ENCODE measurements around the gene GRID1. TPM values are rescaled to one million over a fixed set of nuclear protein-coding genes. Genes with fewer than 3 reads are reported as not detected.

The GRID1 gene
- total and polyA plus RNA-seq, 8 donors, result 0.31 to 8.5 (median 1.0) TPM; not detected in 1

DNA sequence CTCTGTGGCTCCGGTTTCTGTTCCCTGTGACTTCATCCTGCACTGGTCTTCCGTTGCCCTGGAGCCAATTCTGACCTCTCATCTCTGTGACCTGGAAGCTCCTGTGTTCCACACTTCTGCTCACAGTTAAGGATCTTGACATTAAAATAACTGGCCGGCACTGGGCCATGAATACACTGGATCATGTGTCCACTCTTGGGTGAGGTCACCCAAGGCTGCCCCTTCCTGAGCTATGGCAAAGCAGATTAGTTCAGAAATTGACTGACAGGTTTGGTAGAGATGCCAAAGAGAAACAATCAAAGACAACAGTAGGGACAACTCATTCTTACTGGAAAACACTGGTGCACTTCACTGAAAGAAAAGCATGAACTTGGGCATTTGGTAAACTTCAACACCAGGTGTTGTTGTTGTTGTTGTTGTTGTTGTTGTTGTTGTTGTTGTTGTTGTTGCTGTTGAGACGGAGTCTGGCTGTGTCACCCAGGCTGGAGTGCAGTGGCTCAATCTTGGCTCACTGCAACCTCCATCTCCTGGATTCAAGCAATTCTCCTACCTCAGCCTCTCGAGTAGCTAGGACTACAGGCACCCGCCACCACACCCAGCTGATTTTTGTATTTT, 36.7 kb upstream of the GRID1 start:
- WGBS, 5 donors, result 61 to 69% (median 65%) methylated on average over 5 to 6 of the region's 6 CpGs
- no peak for DNase-seq
- Histone ChIP-seq H3K27me3 (peaks cover 0 to 27% (median 3%) of the 10 kb centered on the region in 3 donors), H3K4me3 (no peak overlapping the region), H3K4me1 (peaks cover 23 to 40% (median 38%) of the 10 kb centered on the region in 4 donors), H3K36me3 (no peaks in the 10 kb centered on the region), H3K27ac (peak overlapping the region in 2 of 5 donors; percentile 35 to 91), H3K9me3 (no peaks in the 10 kb centered on the region)
- no peak for TF ChIP-seq EP300 (IDR thresholded peaks at IDR 0.05)
- TF ChIP-seq POLR2AphosphoS5 (IDR thresholded peaks at IDR 0.05), result no peak
- TF ChIP-seq POLR2A (IDR thresholded peaks at IDR 0.05), result no peak
- TF ChIP-seq, protein P1, sequence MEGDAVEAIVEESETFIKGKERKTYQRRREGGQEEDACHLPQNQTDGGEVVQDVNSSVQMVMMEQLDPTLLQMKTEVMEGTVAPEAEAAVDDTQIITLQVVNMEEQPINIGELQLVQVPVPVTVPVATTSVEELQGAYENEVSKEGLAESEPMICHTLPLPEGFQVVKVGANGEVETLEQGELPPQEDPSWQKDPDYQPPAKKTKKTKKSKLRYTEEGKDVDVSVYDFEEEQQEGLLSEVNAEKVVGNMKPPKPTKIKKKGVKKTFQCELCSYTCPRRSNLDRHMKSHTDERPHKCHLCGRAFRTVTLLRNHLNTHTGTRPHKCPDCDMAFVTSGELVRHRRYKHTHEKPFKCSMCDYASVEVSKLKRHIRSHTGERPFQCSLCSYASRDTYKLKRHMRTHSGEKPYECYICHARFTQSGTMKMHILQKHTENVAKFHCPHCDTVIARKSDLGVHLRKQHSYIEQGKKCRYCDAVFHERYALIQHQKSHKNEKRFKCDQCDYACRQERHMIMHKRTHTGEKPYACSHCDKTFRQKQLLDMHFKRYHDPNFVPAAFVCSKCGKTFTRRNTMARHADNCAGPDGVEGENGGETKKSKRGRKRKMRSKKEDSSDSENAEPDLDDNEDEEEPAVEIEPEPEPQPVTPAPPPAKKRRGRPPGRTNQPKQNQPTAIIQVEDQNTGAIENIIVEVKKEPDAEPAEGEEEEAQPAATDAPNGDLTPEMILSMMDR (IDR thresholded peaks at IDR 0.05), result no peak
- intact Hi-C loops (cut with DNase I; ENCODE audit: low total_unique reads), result no loop called here

- 12 to 20% (median 14%) methylated on average over 18 of the region's 18 CpGs for WGBS, 5 donors
- Histone ChIP-seq H3K4me1 (peaks cover 23 to 40% (median 38%) of the 10 kb centered on the region in 4 donors), H3K36me3 (no peaks in the 10 kb centered on the region), H3K27me3 (peaks cover 0 to 27% (median 3%) of the 10 kb centered on the region in 3 donors), H3K27ac (peak overlapping the region in 4 of 5 donors; percentile 9 to 91 (median 42)), H3K9me3 (no peaks in the 10 kb centered on the region), H3K4me3 (no peak overlapping the region)
- no peak for DNase-seq
- intact Hi-C loops (cut with DNase I; ENCODE audit: low total_unique reads), result no loop called here
- TF ChIP-seq EP300 (IDR thresholded peaks at IDR 0.05) (no peak), POLR2AphosphoS5 (IDR thresholded peaks at IDR 0.05) (no peak), POLR2A (IDR thresholded peaks at IDR 0.05) (no peak)
- TF ChIP-seq, protein P1 (IDR thresholded peaks at IDR 0.05), result no peak
Observed at GRCh38 chr10:86402283-86402941, 35.8 kb upstream of the GRID1 start.

- Histone ChIP-seq H3K27ac (peak overlapping the region; percentile 73 to 91 (median 88)), H3K4me3 (peak overlapping the region; percentile 54 to 82 (median 66)), H3K27me3 (peaks cover 0 to 27% (median 3%) of the 10 kb centered on the region in 3 donors), H3K9me3 (no peaks in the 10 kb centered on the region), H3K36me3 (no peaks in the 10 kb centered on the region), H3K4me1 (peaks cover 23 to 40% (median 38%) of the 10 kb centered on the region in 4 donors)
- 10 to 12% (median 11%) methylated on average over 25 to 27 of the region's 27 CpGs for WGBS, 5 donors
- intact Hi-C loops (cut with DNase I; ENCODE audit: low total_unique reads), result no loop called here
- TF ChIP-seq POLR2AphosphoS5 (IDR thresholded peaks at IDR 0.05) (no peak), EP300 (IDR thresholded peaks at IDR 0.05) (no peak), POLR2A (IDR thresholded peaks at IDR 0.05) (no peak)
- TF ChIP-seq, protein P1 (IDR thresholded peaks at IDR 0.05), result no peak
- DNase-seq, result peak in 1 of 2 donors; percentile 73
Observed at GRCh38 chr10:86401588-86402282, 35.1 kb upstream of the GRID1 start.
